ENCODE measurements around the gene RAB20.
"Not testable (repeated sequence)": the region's sequence is repeated elsewhere in the genome, so short reads cannot be mapped to it uniquely, and the experiment has no call there.

The RAB20 gene

GRCh38 chr13:110492679-110493593 lies 68.6 kb downstream of the RAB20 start:
- DNase-seq (ENCODE audit: low spot score) = no peak
- no peak for FAIRE-seq

DNA sequence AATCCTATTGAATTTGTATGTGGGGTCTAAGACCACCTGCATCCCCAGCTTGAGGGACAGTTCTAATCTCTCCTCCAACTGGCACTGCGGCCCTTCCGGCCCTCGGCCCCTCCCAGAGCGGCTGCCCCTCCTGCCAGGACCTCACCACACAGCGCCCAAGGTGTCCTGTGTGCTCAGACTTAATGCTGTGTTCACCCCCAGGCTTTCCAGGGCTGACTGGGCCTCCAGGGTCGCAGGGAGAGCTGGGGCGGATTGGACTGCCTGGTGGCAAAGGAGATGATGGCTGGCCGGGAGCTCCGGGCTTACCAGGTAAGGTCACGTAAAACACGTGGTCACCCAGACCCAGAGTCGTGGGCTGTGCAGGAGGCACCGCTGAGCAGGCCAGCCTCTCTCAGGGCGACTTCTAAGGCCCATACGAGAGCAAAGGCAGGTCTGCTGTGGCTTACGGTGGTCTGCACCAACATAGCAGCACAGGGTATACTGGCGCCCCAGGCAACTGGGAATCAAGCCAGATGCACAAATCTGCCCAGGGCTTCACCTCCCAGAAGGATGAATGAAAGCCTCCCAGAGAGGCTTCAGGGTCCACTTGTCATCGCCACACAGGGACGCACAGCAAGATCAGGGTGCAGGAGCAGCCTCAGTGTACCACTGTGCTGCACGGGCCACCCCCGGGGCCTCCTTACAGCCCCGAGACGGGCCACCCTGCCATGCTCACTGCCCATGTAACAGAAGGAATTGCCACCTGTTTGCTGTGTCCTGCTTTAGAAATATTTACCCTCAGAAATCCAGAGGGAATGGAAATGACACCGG lies 69.4 kb downstream of the RAB20 start:
- FAIRE-seq = no peak
- no peak for DNase-seq (ENCODE audit: low spot score)

DNA sequence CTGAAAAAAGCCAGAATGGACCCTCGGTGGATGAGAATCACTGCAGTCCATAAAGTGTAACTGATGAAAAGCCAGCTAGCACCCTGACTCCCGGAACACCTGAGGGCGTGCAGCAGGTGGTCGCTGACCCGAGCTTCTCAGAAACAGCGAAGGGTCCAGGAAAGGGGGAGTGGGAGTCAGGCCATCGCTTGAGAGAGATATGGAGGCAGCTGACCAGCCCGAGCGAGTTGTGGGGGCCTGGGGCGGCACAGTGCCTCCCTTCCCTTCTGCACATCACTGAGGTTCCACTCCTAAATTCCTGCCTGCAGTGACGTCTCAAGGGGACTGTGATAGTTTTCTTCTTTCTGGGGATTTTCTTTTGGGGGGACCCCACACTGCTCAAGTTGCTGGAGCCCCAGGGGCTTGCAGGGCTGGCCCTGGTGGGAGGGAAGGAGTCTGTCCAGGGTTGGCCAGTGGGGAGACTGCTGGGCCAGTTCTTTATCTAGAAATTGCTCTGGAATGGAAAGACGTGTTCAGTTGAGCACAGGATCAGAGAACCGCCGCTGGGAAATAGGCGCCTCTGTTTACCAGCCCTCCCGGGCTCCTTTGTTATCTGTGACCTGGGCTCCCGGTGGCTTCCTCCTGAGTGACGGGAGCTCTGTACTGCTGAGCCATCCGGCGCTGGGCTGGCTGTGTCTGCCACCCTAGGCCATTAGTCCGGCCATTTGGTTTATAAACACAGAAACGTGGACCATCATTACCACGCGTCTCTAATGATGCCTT lies 71.3 kb downstream of the RAB20 start:
- no peak for FAIRE-seq
- DNase-seq (ENCODE audit: low spot score) = no peak

GRCh38 chr13:110486880-110487279 lies 74.6 kb downstream of the RAB20 start:
- not testable (repeated sequence) for FAIRE-seq; DNase-seq (ENCODE audit: low spot score)

- FAIRE-seq = no peak
- peak; percentile 4 for DNase-seq (ENCODE audit: low spot score)
These were observed 75.3 kb downstream of the RAB20 start for GRCh38 chr13:110486061-110486715.

GRCh38 chr13:110485604-110486003 lies 75.9 kb downstream of the RAB20 start:
- DNase-seq (ENCODE audit: low spot score) (peak; percentile 86), FAIRE-seq (no peak)

DNA sequence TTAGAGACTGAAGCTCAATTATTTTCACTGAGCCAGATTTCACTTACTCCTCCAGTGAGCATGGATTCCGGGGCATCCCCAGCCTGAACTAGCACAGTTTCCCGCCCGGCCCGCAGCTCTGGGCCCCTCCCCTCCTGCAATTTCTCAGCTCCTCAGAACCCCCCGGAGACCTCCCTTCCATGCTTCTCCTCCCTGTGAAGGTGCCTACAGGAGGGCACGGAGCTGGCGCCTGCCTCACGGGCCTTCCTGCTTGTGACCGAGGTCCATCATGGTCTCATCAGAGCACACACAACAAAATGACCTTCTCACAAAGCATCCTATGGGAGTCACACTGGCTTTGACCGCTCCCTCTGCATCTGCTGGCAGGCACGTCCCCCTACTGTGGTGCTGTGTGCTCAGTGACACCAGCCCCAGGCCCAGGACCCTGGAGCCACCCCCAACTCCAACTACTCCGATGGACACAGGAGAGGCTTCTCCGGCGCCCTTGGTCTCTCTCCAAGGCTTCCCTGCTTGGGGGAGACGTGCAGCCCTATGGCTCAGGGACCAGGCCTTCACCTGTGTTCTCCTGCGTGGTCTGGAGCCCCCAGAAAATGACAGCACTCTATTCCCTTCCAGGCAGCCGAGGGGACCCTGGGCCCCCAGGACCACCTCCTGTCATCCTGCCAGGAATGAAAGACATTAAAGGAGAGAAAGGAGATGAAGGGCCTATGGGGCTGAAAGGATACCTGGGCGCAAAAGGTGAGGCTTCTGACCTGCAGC lies 77.1 kb downstream of the RAB20 start:
- FAIRE-seq (no peak), DNase-seq (ENCODE audit: low spot score) (no peak)

DNA sequence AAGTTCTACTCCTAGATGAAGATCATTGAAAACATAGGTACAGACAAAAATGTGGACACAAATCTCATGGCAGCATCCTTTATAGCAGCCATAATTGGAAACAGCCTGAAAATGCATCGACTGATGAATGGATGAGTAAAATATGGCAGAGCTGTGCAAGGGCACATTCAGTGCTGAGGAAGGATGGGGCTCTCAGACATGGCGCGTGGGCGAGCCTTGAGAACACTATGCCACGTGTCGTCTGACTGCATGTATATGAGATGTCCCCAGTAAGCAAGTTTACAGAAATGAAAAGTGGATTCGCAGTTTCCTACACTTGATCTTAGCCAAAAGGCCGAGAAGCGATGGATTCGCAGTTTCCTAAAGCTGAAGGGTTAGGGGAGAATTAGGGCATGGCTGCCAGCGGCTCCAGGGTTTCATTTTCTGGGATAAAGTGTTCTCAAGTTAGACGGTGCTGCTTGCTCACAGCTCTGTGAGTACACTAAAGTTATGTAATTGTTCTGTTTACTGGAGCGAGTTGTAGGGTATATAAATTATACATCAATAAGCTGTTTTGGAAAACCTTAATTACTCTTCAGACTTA lies 78.0 kb downstream of the RAB20 start:
- DNase-seq (ENCODE audit: low spot score) (no peak), FAIRE-seq (no peak)

DNA sequence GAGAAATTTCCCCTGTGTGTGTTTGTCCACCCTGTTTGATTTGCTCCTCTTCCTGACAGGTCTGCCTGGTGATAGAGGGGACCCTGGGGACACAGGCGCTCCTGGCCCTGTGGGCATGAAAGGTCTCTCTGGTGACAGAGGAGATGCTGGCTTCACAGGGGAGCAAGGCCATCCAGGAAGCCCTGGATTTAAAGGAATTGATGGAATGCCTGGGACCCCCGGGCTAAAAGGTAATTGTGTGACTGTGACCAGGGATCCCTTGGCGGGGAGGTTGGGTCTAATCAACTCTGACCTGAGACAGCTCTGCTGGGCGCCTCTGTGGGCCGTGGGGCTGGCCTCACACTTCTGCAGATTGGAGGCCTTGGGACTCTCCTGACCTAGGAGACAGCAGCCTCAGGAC lies 81.4 kb downstream of the RAB20 start:
- DNase-seq (ENCODE audit: low spot score) (no peak), FAIRE-seq (no peak)

- FAIRE-seq (no peak), DNase-seq (ENCODE audit: low spot score) (no peak)
These were observed 81.9 kb downstream of the RAB20 start for GRCh38 chr13:110479648-110480047.

DNA sequence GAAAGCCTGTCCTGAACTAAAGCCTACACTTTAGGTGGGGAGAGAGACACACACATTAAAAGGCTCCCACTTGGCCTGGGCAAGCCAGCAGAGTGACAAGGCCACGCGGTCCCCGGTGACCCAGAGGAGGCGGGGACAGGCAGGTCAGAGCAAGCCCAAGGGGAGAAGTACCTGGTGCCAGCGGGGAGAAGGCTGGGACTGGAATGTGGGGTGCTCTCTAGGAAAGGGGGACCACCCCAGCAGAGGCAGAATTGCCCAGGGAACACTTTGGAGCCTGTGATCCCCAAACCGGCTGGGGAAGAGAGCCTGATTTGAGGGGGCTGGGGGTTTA lies 82.3 kb downstream of the RAB20 start:
- FAIRE-seq (no peak), DNase-seq (ENCODE audit: low spot score) (no peak)

- no peak for DNase-seq (ENCODE audit: low spot score)
- no peak for FAIRE-seq
These were observed 82.9 kb downstream of the RAB20 start for GRCh38 chr13:110478405-110479214.

- FAIRE-seq (no peak), DNase-seq (ENCODE audit: low spot score) (no peak)
These were observed 83.7 kb downstream of the RAB20 start for GRCh38 chr13:110477706-110478245.

DNA sequence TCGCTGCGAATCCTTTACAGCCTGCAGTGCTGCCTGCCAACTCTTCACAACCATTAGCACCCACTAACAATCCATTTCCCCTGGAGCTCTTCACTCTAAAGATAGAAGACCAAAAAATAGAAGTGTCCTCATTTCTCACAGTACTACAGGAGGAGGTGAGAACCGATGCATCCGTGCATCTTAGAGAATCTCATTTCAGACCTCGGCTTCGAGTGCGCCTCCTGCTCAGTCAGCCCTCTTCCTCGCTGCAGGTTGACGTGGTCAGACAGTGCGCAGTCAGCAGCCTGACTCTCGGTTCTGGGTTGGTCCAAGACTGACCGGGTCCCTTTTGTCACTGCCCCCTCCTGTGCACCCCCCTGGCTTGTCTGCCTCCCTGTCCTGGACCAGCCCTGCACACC lies 85.3 kb downstream of the RAB20 start:
- no peak for FAIRE-seq
- no peak for DNase-seq (ENCODE audit: low spot score)

- DNase-seq (ENCODE audit: low spot score) (no peak), FAIRE-seq (no peak)
These were observed 85.8 kb downstream of the RAB20 start for GRCh38 chr13:110475550-110476219.

- FAIRE-seq (no peak), DNase-seq (ENCODE audit: low spot score) (no peak)
These were observed 86.4 kb downstream of the RAB20 start for GRCh38 chr13:110475117-110475516.

- peak; percentile 97 for FAIRE-seq
- no peak for DNase-seq (ENCODE audit: low spot score)
These were observed 86.8 kb downstream of the RAB20 start for GRCh38 chr13:110474713-110475112.
